OCI-LY1 (cell line): ENCODE results near the gene PIP5K1C.

Experiments used
- H2AFZ ChIP-seq: fragments of 200-600 bp; sonication (generic), shearing (Covaris generic); 2 replicates; pipeline ENCODE4 v1.6.0; 2014; ENCODE audit warnings: antibody characterized with exemption, mild to moderate bottlenecking, low read length
- H3F3A ChIP-seq: fragments of 200-600 bp; sonication (generic), shearing (Covaris generic); 2 replicates; pipeline ENCODE4 v1.6.0; 2014; ENCODE audit warnings: mild to moderate bottlenecking, antibody characterized with exemption, low read length, moderate library complexity; ENCODE audit not compliant: insufficient read depth
- H3K27ac ChIP-seq: fragments of 200-600 bp; sonication (generic); 2 replicates; pipeline ENCODE4 v1.5.1; 2014; ENCODE audit warnings: low read length, mixed run types, mild to moderate bottlenecking, low read depth; ENCODE audit not compliant: poor library complexity, severe bottlenecking
- H3K27me3 ChIP-seq: fragments of 200-600 bp; sonication (generic); 2 replicates; pipeline ENCODE4 v1.6.0; 2014; ENCODE audit warnings: antibody characterized with exemption, mild to moderate bottlenecking, low read length, moderate library complexity; ENCODE audit not compliant: insufficient read depth
- H3K36me3 ChIP-seq: fragments of 200-600 bp; sonication (generic); 2 replicates; pipeline ENCODE4 v1.6.1; 2014; ENCODE audit warnings: mild to moderate bottlenecking, antibody characterized with exemption, low read length, moderate library complexity, mixed read lengths; ENCODE audit not compliant: insufficient read depth
- H3K4me1 ChIP-seq: fragments of 200-600 bp; sonication (generic); 2 replicates; pipeline ENCODE4 v1.5.1; 2014; ENCODE audit warnings: mild to moderate bottlenecking, low read length, moderate library complexity; ENCODE audit not compliant: insufficient read depth, severe bottlenecking
- H3K4me2 ChIP-seq: fragments of 200-600 bp; sonication (generic), shearing (Covaris generic); 2 replicates; pipeline ENCODE4 v1.6.1; 2014; ENCODE audit warnings: low read length
- H3K4me3 ChIP-seq: fragments of 200-600 bp; sonication (generic); 2 replicates; pipeline ENCODE4 v1.5.1; 2014; ENCODE audit warnings: low read length, low read depth, mild to moderate bottlenecking, mixed read lengths; ENCODE audit not compliant: poor library complexity, severe bottlenecking
- H3K79me2 ChIP-seq: fragments of 200-600 bp; shearing (Covaris generic); 2 replicates; pipeline ENCODE4 v1.6.1; 2016; ENCODE audit warnings: mixed run types, low read length, mixed read lengths; ENCODE audit not compliant: insufficient read depth
- H3K9ac ChIP-seq: fragments of 200-600 bp; sonication (generic), shearing (Covaris generic); 2 replicates; pipeline ENCODE4 v1.6.1; 2014; ENCODE audit warnings: mild to moderate bottlenecking, low read length, mixed read lengths
- H3K9me2 ChIP-seq: fragments of 200-600 bp; sonication (generic), shearing (Covaris generic); 2 replicates; pipeline ENCODE4 v1.6.1; 2014; ENCODE audit warnings: low read depth, mild to moderate bottlenecking, low read length, mixed read lengths
- H3K9me3 ChIP-seq: fragments of 200-600 bp; shearing (Covaris generic); 2 replicates; pipeline ENCODE4 v1.6.1; 2014; ENCODE audit warnings: low read length, mixed read lengths
- H4K20me1 ChIP-seq: fragments of 200-600 bp; sonication (generic), shearing (Covaris generic); 2 replicates; pipeline ENCODE4 v1.6.0; 2016; ENCODE audit warnings: mild to moderate bottlenecking, low read length; ENCODE audit not compliant: insufficient read depth
- CTCF ChIP-seq: fragments of 200-600 bp; sonication (generic), shearing (Covaris generic); IDR thresholded peaks from 2 replicates; pipeline ENCODE4 v1.5.1; 2017; ENCODE audit warnings: mild to moderate bottlenecking, antibody characterized with exemption, low read length, moderate library complexity, mixed read lengths
- EZH2 ChIP-seq: fragments of 200-600 bp; sonication (generic), shearing (Covaris generic); IDR thresholded peaks from 2 replicates; pipeline ENCODE4 v1.8.0; 2017; ENCODE audit warnings: borderline replicate concordance, mixed run types, mild to moderate bottlenecking, antibody characterized with exemption, low read length, moderate library complexity, mixed read lengths

The PIP5K1C gene

GRCh38 chr19:3710265-3710812, 10.1 kb upstream of the PIP5K1C start:
- Histone ChIP-seq H3K9ac (no peak overlapping the region), H3K36me3 (no peaks in the 10 kb centered on the region), H3K9me3 (no peaks in the 10 kb centered on the region), H4K20me1 (no peaks in the 10 kb centered on the region), H3K79me2 (no peaks in the 10 kb centered on the region), H3K9me2 (no peaks in the 10 kb centered on the region), H2AFZ (no peak overlapping the region), H3F3A (no peaks in the 10 kb centered on the region), H3K4me3 (no peak overlapping the region), H3K27me3 (no peaks in the 10 kb centered on the region; the same call in 1 of the 2 replicates), H3K4me2 (no peak overlapping the region), H3K4me1 (no peaks in the 10 kb centered on the region), H3K27ac (no peak overlapping the region)
- TF ChIP-seq EZH2 (no peak), CTCF (no peak)

DNA sequence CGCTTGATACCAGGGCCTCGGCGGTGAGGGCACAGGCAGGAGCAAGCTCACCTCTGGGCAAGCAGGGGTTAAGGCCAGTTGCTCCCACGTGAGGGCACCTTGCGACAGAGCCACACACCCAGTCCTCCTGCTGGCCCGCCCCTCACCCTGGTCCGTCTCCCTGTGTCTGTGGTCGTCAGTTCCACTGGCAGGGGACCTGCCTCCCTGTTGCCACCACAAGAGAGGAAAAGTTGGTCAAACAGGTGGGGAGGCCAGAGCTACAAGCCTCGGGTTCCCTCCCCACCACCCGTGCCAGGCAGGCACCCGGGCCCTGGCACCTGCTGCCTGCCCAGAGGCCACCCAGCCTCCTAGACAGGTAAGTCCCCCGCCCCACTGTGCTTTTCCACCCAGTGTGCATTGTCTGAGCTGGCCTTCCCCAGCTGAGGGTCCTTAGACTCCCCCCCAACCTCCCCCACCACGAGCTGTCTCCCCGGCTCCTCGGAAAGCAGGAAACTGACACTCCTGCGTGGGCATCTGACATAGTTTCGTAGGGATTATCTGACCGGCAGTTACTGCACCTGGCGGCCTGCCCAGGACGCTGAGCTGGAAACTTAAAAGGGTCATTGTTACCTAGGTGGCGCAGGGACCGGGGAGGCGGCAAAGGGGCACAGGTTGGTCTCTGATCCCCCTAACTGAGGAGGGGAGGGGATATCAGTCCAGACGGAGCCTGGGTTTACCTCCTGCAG, 8.1 kb upstream of the PIP5K1C start, which contains the start of gene TJP3:
TSS of gene TJP3 (plus strand) at position 178 of the 725 bp plus-strand sequence. CDS start 20,049 bp downstream, outside the sequence.
- Histone ChIP-seq H3K4me1 (no peaks in the 10 kb centered on the region), H4K20me1 (no peaks in the 10 kb centered on the region), H2AFZ (no peak within 1 kb of the TSS), H3K4me3 (no peak within 1 kb of the TSS), H3K36me3 (no peaks in the 10 kb centered on the region), H3K79me2 (no peaks in the 10 kb centered on the region), H3K27me3 (no peaks in the 10 kb centered on the region), H3K4me2 (no peak within 1 kb of the TSS), H3F3A (no peaks in the 10 kb centered on the region), H3K9ac (no peak within 1 kb of the TSS), H3K9me2 (no peaks in the 10 kb centered on the region), H3K27ac (no peak within 1 kb of the TSS), H3K9me3 (no peaks in the 10 kb centered on the region)
- TF ChIP-seq EZH2: no peak
- no peak for TF ChIP-seq CTCF

GRCh38 chr19:3707868-3708206, 7.6 kb upstream of the PIP5K1C start:
- Histone ChIP-seq H3F3A (no peaks in the 10 kb centered on the region), H3K27ac (no peak overlapping the region), H3K4me1 (no peaks in the 10 kb centered on the region), H2AFZ (no peak overlapping the region), H4K20me1 (no peaks in the 10 kb centered on the region), H3K36me3 (no peaks in the 10 kb centered on the region), H3K79me2 (no peaks in the 10 kb centered on the region), H3K9ac (no peak overlapping the region), H3K4me2 (no peak overlapping the region), H3K9me2 (no peaks in the 10 kb centered on the region), H3K27me3 (no peaks in the 10 kb centered on the region), H3K4me3 (no peak overlapping the region), H3K9me3 (no peaks in the 10 kb centered on the region)
- TF ChIP-seq CTCF: no peak
- TF ChIP-seq EZH2: no peak
